Midbrain (tissue), 1 donor: ENCODE measurements around the gene SRP9.
A peak's percentile ranks its signal among the peaks of the same experiment; 100 is the strongest.
"Not testable (repeated sequence)": the region's sequence is repeated elsewhere in the genome, so short reads cannot be mapped to it uniquely, and the experiment has no call there.

Experiments used
- DNase-seq: peaks from one replicate; lab custom pipeline; 2025; lab: John Stamatoyannopoulos, UW

SRP9 gene

GRCh38 chr1:225774281-225775147, 3.1 kb upstream of the SRP9 start:
- no peak for DNase-seq

GRCh38 chr1:225776294-225776693, 1.3 kb upstream of the SRP9 start:
- DNase-seq, result no peak

- peak; percentile 45 for DNase-seq
These were observed 506 bp upstream of the SRP9 start for GRCh38 chr1:225777058-225777582.

GRCh38 chr1:225778337-225778669, 677 bp downstream of the SRP9 start:
- no peak for DNase-seq

- DNase-seq, result not testable (repeated sequence)
These were observed 1.5 kb downstream of the SRP9 start for GRCh38 chr1:225779165-225779564.

- DNase-seq, result no peak
These were observed 2.5 kb downstream of the SRP9 start for GRCh38 chr1:225780134-225780533.

GRCh38 chr1:225780630-225781029, 3.0 kb downstream of the SRP9 start:
- no peak for DNase-seq

- not testable (repeated sequence) for DNase-seq
These were observed 11.5 kb downstream of the SRP9 start for GRCh38 chr1:225789142-225789541.

GRCh38 chr1:225794954-225795353, 17.3 kb downstream of the SRP9 start:
- DNase-seq, result no peak

GRCh38 chr1:225796097-225796496, 18.5 kb downstream of the SRP9 start:
- DNase-seq, result not testable (repeated sequence)

GRCh38 chr1:225801146-225801545, 23.5 kb downstream of the SRP9 start:
- DNase-seq, result not testable (repeated sequence)

- DNase-seq, result no peak
These were observed 28.6 kb downstream of the SRP9 start for GRCh38 chr1:225806249-225806648.

GRCh38 chr1:225806736-225807135, 29.1 kb downstream of the SRP9 start:
- DNase-seq, result not testable (repeated sequence)

GRCh38 chr1:225808136-225808535, 30.5 kb downstream of the SRP9 start:
- DNase-seq, result no peak

- DNase-seq, result peak; percentile 85
These were observed 32.4 kb downstream of the SRP9 start, which contains the start of gene EPHX1 for GRCh38 chr1:225809842-225810578. Gene EPHX1, plus strand, starts transcription at chr1:225810124. Its CDS starts 18,606 bp downstream, at chr1:225828730.

GRCh38 chr1:225810579-225811538, 33.2 kb downstream of the SRP9 start:
- peak; percentile 35 for DNase-seq

- peak; percentile 22 for DNase-seq
These were observed 34.2 kb downstream of the SRP9 start for GRCh38 chr1:225811622-225812487.

GRCh38 chr1:225812488-225813213, 35.0 kb downstream of the SRP9 start:
- DNase-seq, result no peak

- no peak for DNase-seq
These were observed 35.8 kb downstream of the SRP9 start for GRCh38 chr1:225813214-225813964.
